SU-DHL-6 (cell line): ENCODE measurements around the gene PLCB1.

ENCODE experiments used
- H2AFZ ChIP-seq: fragments of 200-600 bp; sonication (generic); 2 replicates; pipeline ENCODE4 v1.6.1; 2014; ENCODE audit warnings: low read depth, mild to moderate bottlenecking, moderate library complexity, mixed read lengths, antibody characterized with exemption, low read length; ENCODE audit not compliant: severe bottlenecking
- H3F3A ChIP-seq: fragments of 200-600 bp; shearing (Covaris generic); 2 replicates; pipeline ENCODE4 v1.6.0; 2016; ENCODE audit warnings: antibody characterized with exemption, mild to moderate bottlenecking; ENCODE audit not compliant: insufficient read depth
- H3K27ac ChIP-seq: fragments of 200-600 bp; sonication (generic); 2 replicates; pipeline ENCODE4 v1.5.1; 2016; ENCODE audit warnings: low read depth, mild to moderate bottlenecking, low read length, moderate library complexity, mixed read lengths
- H3K27me3 ChIP-seq: fragments of 200-600 bp; sonication (generic), shearing (Covaris generic); 2 replicates; pipeline ENCODE4 v1.6.0; 2014; ENCODE audit warnings: mild to moderate bottlenecking, low read length
- H3K36me3 ChIP-seq: fragments of 200-600 bp; sonication (generic); 2 replicates; pipeline ENCODE4 v1.6.1; 2014; ENCODE audit warnings: mild to moderate bottlenecking, low read length, mixed read lengths
- H3K4me2 ChIP-seq: fragments of 300-600, 200-600 bp; shearing (Covaris generic), sonication (generic); 2 replicates; pipeline ENCODE4 v1.6.0; 2014; ENCODE audit warnings: low read length, low read depth, mild to moderate bottlenecking; ENCODE audit not compliant: poor library complexity, severe bottlenecking
- H3K4me3 ChIP-seq: fragments of 200-600 bp; sonication (generic); 2 replicates; pipeline ENCODE4 v1.5.1; 2014; ENCODE audit warnings: antibody characterized with exemption, low read length, mild to moderate bottlenecking, mixed read lengths; ENCODE audit not compliant: insufficient read depth, poor library complexity, severe bottlenecking
- H3K79me2 ChIP-seq: fragments of 200-600 bp; sonication (generic); 2 replicates; pipeline ENCODE4 v1.6.1; 2014; ENCODE audit warnings: mild to moderate bottlenecking, low read length, moderate library complexity; ENCODE audit not compliant: insufficient read depth
- H3K9ac ChIP-seq: fragments of 200-600 bp; sonication (generic); 2 replicates; pipeline ENCODE4 v1.7.0; 2014; ENCODE audit warnings: mild to moderate bottlenecking, low read length
- H3K9me2 ChIP-seq: fragments of 200-600 bp; sonication (generic); replicated peaks from 2 replicates; pipeline ENCODE4 v1.6.1; 2014; ENCODE audit warnings: low read length; ENCODE audit not compliant: insufficient read depth
- H3K9me3 ChIP-seq: fragments of 200-600 bp; sonication (generic); 2 replicates; pipeline ENCODE4 v1.6.1; 2014; ENCODE audit warnings: low read length, mixed read lengths; ENCODE audit not compliant: insufficient read depth
- H4K20me1 ChIP-seq: fragments of 200-600 bp; sonication (generic); 2 replicates; pipeline ENCODE4 v1.6.1; 2014; ENCODE audit warnings: low read depth, mild to moderate bottlenecking, antibody characterized with exemption, low read length, moderate library complexity, mixed read lengths
- EZH2phosphoT487 ChIP-seq: fragments of 200-600 bp; sonication (generic), shearing (Covaris generic); conservative IDR thresholded peaks from 2 replicates; pipeline ENCODE4 v1.6.1; 2018; ENCODE audit warnings: mild to moderate bottlenecking, antibody characterized with exemption, low read length, moderate library complexity, mixed read lengths
- TF ChIP-seq, protein P1 (sequence below): fragments of 200-600 bp; sonication (generic); IDR thresholded peaks from one replicate; pipeline ENCODE4 v1.5.1; 2017; ENCODE audit warnings: antibody characterized with exemption, mild to moderate bottlenecking, low read length, moderate library complexity; ENCODE audit not compliant: insufficient read depth, poor library complexity, severe bottlenecking

Gene PLCB1

DNA sequence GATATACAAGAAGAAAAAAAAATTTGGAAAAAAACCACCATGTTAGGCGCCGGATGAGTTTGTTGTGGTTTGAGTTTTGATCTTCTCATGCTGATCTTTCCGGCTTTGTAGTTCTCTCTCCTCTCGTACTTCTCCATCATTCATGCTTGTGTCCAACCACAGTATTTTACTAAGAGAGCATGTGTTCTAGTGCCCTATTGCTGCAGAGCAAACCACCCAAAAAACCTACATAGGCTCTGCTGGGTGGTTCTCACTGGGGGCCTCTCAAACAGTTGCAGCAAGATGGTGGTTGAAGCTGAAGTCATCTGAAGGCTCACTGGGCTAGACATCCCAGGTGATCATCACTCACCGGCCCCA lies 404.2 kb downstream of the PLCB1 start:
- Histone ChIP-seq H3F3A (no peaks in the 10 kb centered on the region), H3K36me3 (no peaks in the 10 kb centered on the region), H3K9me3 (no peaks in the 10 kb centered on the region), H2AFZ (no peak overlapping the region), H3K27ac (no peak overlapping the region), H3K9me2 (no peaks in the 10 kb centered on the region), H4K20me1 (no peaks in the 10 kb centered on the region), H3K4me3 (no peak overlapping the region), H3K4me2 (no peak overlapping the region), H3K9ac (no peak overlapping the region), H3K79me2 (no peaks in the 10 kb centered on the region), H3K27me3 (no peaks in the 10 kb centered on the region)
- TF ChIP-seq, protein P1, sequence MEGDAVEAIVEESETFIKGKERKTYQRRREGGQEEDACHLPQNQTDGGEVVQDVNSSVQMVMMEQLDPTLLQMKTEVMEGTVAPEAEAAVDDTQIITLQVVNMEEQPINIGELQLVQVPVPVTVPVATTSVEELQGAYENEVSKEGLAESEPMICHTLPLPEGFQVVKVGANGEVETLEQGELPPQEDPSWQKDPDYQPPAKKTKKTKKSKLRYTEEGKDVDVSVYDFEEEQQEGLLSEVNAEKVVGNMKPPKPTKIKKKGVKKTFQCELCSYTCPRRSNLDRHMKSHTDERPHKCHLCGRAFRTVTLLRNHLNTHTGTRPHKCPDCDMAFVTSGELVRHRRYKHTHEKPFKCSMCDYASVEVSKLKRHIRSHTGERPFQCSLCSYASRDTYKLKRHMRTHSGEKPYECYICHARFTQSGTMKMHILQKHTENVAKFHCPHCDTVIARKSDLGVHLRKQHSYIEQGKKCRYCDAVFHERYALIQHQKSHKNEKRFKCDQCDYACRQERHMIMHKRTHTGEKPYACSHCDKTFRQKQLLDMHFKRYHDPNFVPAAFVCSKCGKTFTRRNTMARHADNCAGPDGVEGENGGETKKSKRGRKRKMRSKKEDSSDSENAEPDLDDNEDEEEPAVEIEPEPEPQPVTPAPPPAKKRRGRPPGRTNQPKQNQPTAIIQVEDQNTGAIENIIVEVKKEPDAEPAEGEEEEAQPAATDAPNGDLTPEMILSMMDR = no peak

DNA sequence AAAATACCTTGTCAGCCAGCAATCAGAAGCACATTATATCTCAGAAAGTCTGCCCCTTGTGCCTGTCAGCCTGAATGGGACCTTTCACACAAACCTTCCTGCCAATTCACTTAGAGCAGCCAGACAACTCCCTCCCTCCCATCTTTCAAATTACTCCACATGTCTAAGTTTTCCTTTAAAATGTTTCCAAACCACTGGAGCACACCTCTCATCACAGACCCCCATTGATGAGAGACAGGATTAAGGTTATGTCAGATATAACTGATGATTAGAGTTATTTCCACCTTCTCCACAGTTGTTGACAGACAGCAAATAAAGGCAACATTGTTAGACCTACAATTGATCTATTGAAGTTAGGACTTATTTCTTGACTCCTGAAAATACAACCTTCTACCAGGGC lies 408.4 kb downstream of the PLCB1 start:
- Histone ChIP-seq H3K9me2 (no peaks in the 10 kb centered on the region), H3K4me3 (no peak overlapping the region), H3K79me2 (no peaks in the 10 kb centered on the region), H3K36me3 (no peaks in the 10 kb centered on the region), H4K20me1 (no peaks in the 10 kb centered on the region), H3K9ac (no peak overlapping the region), H3K27ac (no peak overlapping the region), H3K9me3 (no peaks in the 10 kb centered on the region), H3K27me3 (no peaks in the 10 kb centered on the region), H2AFZ (no peak overlapping the region), H3K4me2 (no peak overlapping the region), H3F3A (no peaks in the 10 kb centered on the region)
- TF ChIP-seq EZH2phosphoT487 = no peak
- TF ChIP-seq, protein P1 = no peak

- TF ChIP-seq, protein P1 = no peak
- TF ChIP-seq EZH2phosphoT487 = no peak
- Histone ChIP-seq H3K36me3 (no peaks in the 10 kb centered on the region), H3K9me2 (no peaks in the 10 kb centered on the region), H4K20me1 (no peaks in the 10 kb centered on the region), H3F3A (no peaks in the 10 kb centered on the region), H3K4me2 (no peak overlapping the region), H3K79me2 (no peaks in the 10 kb centered on the region), H3K9me3 (no peaks in the 10 kb centered on the region), H3K4me3 (no peak overlapping the region), H2AFZ (no peak overlapping the region), H3K27me3 (no peaks in the 10 kb centered on the region), H3K27ac (no peak overlapping the region), H3K9ac (no peak overlapping the region)
These were observed 410.0 kb downstream of the PLCB1 start for GRCh38 chr20:8542110-8542486.

- Histone ChIP-seq H3K9ac (no peak overlapping the region), H3K27ac (no peak overlapping the region), H3F3A (no peaks in the 10 kb centered on the region), H3K4me3 (no peak overlapping the region), H4K20me1 (no peaks in the 10 kb centered on the region), H3K79me2 (no peaks in the 10 kb centered on the region), H3K9me2 (no peaks in the 10 kb centered on the region), H3K27me3 (no peaks in the 10 kb centered on the region), H3K36me3 (no peaks in the 10 kb centered on the region), H3K4me2 (no peak overlapping the region), H2AFZ (no peak overlapping the region), H3K9me3 (no peaks in the 10 kb centered on the region)
- no peak for TF ChIP-seq EZH2phosphoT487
- TF ChIP-seq, protein P1 = no peak
These were observed 413.1 kb downstream of the PLCB1 start for GRCh38 chr20:8545212-8545611.
